ENCODE data around the gene ZC3H12D.

Gene ZC3H12D

GRCh38 chr6:149443411-149444181 is 41.2 kb downstream of the ZC3H12D start:
- no peak for DNase-seq (ENCODE audit: low spot score)

DNA sequence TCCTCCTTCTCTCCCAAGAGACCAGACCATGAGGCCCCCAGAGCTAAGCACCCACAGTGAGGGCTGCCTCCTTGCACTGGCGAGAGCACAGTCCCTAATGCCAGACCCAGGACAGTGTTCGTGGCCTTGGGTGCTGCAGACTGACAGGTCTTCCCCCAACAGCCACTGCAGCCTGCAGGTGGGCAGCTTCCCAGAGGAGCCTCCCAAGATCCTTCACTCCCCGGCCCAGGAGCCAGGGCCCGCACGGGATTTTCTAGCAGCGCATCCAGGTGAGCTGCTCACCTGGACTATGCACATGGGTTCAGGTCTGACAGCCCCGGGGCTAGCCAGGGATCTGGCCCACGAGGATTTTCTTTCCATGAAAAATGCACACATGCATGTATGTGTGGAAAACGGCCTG is 43.1 kb downstream of the ZC3H12D start:
- DNase-seq (ENCODE audit: low spot score) = no peak

DNA sequence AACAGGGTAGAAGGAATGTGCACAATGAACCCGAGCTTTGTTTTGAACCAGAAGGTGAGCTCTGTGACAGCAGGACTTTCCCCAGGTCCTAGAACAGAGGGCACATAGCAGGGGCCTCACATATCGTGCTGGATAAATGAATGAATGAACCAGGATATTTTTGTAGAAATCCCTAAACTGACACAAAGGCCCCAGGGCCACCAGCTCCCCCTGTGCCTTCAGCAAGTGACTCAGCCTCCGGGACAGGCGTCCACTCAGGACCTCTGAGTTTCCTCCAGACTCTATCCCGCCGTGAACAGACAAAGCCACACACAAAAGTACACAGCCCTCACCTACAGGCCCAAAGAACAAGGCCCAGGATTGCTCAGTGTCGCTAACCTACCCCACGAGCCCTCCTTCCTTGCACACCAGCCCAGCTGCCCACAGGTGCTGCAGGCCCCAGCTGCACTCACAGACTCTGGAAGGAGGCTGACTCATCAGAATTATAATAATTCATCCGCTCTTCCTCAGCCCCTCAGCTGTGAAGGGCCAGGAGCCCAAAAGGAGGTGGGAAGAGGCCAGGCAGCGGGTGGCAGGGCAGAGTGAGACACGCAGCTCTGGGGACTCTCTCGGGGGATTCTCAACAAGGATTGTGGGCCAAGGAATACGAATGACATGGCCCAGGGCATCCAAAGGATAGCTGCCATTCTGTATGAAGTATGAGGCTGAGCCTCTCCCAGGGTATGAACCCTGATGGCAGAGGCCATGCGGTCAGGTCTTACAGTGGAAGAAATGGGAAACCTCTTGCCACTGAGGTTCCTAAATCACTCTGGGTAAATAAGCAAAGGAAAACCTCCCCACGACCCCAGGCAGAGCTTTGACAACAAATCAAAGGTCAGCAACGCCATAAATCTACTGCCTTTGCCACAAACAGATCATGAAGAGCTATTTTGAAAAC is 43.8 kb downstream of the ZC3H12D start:
- DNase-seq (ENCODE audit: low spot score) = no peak

- DNase-seq (ENCODE audit: low spot score) = no peak
Observed at GRCh38 chr6:149439626-149440025, 45.2 kb downstream of the ZC3H12D start.

- no peak for DNase-seq (ENCODE audit: low spot score)
Observed at GRCh38 chr6:149438855-149439254, 46.0 kb downstream of the ZC3H12D start.

DNA sequence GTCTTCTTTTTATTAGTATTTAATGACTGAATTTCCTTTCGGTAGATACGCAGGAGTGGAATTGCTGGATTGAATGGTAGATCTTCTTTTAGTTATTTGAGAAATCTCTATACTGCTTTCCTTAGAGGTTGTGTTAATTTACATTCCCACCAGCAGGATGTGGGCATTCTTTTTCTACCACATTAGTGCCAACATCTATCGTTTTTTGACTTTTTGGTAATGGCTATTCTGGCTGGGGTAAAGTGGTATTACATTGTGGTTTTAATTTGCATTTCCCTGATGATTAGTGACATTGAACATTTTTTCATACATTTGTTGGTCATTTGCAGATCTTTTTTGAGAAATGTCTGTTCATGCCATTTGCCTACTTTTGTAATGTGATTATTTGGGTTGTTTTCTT is 47.6 kb downstream of the ZC3H12D start:
- no peak for DNase-seq (ENCODE audit: low spot score)

DNA sequence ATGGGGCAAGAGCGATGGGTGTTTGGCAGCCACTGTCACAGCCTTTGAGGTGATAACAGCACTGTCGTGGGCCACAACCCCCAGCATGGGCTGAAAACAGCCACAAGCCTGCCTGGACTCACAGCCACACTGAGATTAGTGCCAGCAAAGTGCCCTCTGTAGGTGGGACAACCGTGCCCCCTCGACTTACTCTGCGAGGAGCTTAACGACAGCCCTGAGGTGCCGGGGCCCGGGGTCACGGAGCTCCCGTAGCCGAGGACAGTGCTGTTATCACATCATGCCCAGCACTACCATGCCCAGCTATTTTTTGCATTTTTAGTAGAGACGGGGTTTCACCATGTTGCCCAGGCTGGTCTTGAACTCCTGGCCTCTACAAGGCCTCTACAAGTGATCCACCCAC is 48.2 kb downstream of the ZC3H12D start:
- no peak for DNase-seq (ENCODE audit: low spot score)

- no peak for DNase-seq (ENCODE audit: low spot score)
Observed at GRCh38 chr6:149435919-149436586, 48.8 kb downstream of the ZC3H12D start.

GRCh38 chr6:149433881-149434280 is 50.9 kb downstream of the ZC3H12D start:
- no peak for DNase-seq (ENCODE audit: low spot score)

DNA sequence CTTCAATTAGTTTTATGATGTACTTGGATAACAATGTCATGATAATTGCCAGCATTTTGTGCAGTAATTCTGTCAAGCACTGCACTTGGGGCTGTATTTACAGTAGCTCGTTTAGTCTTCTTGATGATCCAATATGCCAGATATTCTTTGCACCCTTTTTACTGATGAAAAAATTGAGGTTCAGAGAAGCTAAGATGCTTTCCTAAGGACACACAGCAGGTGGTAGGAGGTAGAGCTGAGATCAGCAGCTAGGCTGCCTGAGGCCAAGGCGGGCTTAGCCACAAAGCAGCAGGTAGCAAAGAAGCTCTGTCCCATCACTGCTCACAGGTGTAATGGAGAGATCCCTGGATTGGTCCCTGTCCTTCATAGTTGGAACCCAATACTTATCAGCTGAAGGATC is 51.4 kb downstream of the ZC3H12D start:
- DNase-seq (ENCODE audit: low spot score) = no peak

DNA sequence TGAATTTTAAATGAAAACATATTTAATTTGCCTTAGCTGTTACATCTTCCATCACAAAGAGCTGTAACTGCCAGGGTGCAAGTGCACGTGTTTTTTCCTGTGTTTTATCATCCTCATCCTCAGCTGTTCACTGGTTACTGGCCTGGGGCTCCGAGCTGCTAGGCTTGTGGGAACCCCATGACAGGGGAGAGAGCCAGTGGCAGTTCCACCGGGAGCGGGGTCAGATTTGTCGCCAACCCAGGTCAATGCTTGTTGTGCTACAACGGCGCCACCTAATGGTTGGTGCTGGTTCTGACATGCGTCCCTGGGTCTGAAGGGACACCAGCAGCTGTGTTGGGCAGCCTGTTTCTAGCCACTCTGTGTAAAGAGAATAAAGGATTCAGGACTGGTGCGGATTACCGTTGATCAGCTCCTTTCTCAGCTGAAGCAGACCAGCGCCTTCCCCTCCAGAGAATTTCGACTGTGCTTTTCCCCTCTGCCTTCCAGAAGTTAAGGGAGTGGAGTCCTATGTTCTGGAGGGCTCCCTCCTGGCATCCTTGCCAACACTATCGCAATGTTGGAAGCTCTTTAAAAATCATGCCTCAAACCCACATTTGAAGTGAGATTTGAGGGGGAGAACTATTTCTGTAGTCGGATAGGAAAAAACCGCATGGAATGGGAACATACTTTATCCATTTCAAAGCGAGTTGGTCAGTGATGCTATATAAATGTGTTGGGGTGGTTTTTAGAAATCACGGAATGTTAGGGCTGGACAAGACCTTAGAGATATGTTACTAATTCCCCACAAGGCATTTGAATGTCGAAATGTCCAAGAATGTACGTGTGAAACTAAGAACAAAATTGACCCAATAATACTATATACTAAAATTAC is 52.7 kb downstream of the ZC3H12D start:
- peak; percentile 86 for DNase-seq (ENCODE audit: low spot score)

DNA sequence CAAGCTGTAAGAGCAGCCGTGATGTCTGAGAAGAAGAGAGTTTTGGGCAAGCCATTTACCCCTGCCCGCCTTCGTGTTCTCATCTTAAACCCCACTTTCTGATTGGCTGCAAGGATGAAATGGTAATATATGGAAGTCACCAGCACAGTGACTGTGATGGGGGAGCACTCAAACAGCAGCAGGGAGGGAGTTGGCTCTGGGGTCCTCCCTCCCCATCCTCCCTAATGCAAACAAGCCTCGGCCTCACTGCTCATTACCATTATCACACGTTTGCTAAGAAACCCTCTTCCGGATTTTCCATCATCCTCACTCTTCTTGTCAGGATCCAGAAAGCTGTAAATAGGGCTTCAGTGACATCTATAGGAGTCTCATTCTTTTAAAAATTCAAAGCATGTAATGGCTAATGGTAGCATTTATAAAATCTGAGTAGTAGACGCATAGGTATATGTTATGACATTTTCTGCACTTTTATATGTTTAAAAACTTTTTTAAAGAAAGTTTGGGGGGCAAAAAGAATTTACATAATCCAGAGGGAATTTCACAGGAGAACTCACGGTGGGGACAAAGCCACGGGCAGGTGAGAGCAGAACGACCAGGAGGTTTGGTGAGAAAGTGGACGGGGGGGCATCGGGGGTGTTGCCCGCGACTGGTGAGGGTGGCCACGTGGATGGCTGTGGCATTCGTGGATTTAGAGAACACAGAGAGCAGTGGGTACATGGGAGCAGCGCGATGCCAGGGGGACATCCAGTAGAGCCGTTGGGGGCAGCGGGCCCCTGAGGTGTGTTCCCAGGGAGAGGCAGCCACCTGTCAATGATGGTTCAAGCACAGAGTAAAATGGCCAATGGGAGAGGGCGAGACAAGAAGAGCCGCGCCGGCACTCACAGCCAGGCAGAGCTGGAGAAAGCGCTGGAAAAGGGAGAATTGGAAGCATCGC is 55.1 kb downstream of the ZC3H12D start:
- DNase-seq (ENCODE audit: low spot score) = no peak

GRCh38 chr6:149428606-149429005 is 56.2 kb downstream of the ZC3H12D start:
- DNase-seq (ENCODE audit: low spot score) = no peak

DNA sequence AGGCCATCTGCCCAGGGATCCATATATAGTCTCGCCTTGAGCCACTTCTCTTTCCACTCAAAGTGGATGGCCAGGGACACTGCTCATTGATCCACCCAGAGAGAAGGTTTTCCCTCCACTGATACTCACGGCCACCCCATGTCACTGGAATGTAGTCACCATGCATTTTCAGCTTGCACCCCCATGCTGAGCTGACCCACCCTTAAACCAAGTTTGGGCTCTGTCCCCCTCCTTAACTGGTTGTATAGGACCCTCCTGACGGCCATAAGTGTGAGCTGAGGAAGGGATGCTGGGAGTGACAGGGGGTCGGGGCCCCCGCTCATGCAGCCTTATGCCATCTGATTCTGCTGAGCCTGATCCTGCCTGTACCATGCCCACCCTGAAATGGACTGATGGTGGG is 59.1 kb downstream of the ZC3H12D start:
- DNase-seq (ENCODE audit: low spot score) = no peak

DNA sequence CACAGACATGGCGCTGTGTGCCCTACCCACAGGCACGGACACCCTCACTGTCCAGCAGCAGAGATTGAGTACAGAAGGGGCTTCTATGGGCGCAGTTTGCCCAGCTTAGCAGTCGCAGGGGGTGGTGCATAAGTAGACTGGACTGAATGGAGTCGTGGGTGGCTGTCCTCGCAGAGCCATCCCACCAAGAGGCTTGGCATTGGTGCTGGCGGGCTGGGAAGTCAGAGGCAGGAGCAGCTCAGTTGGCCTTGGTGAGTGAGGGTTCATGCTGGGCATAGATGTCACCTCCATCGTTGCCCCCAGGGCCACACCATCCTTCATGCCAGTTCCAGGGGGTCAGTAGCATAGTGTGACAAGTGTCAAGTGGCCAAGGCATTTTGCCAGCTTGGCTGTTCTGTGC is 59.6 kb downstream of the ZC3H12D start:
- no peak for DNase-seq (ENCODE audit: low spot score)

- no peak for DNase-seq (ENCODE audit: low spot score)
Observed at GRCh38 chr6:149423964-149424440, 60.8 kb downstream of the ZC3H12D start.

DNA sequence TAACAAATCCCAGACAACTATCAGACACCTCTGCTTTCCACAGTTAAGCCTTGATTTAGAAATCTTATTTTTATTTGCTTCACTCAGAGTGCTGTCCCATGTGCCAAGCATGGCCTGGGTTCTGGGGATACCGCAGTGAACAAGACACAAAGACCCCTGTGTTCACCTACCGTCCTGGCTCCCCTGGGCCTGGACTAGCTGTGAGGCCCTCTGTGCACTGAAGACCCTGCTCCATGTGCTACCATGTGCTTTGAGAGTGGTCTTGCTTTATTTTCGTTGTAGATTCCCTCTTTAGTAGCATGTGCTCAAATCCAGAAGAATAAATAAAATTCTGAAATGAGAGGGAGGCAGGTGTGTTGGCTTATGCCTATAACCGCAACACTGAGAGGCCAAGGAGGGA is 62.2 kb downstream of the ZC3H12D start:
- no peak for DNase-seq (ENCODE audit: low spot score)

- DNase-seq (ENCODE audit: low spot score) = no peak
Observed at GRCh38 chr6:149421132-149421531, 63.7 kb downstream of the ZC3H12D start.

GRCh38 chr6:149419696-149420404 is 65.0 kb downstream of the ZC3H12D start:
- DNase-seq (ENCODE audit: low spot score) = no peak

GRCh38 chr6:149414821-149415220 is 70.0 kb downstream of the ZC3H12D start:
- no peak for DNase-seq (ENCODE audit: low spot score)
